SK-N-SH (cell line): ENCODE measurements around the gene TAC4.

Experiments
- ELF1 ChIP-seq: IDR thresholded peaks from 2 replicates; pipeline ENCODE4 v1.4.0; 2012
- GABPA ChIP-seq: IDR thresholded peaks from 2 replicates; pipeline ENCODE4 v1.4.0; 2012; ENCODE audit warnings: low read depth, mild to moderate bottlenecking
- POLR2AphosphoS5 ChIP-seq: IDR thresholded peaks from 2 replicates; pipeline ENCODE4 v1.6.1; 2012; ENCODE audit warnings: low read depth, low read length
- RFX5 ChIP-seq: IDR thresholded peaks from 2 replicates; pipeline ENCODE4 v1.6.1; 2012; ENCODE audit warnings: mild to moderate bottlenecking, improper control_type of control experiment, low read length
- SMC3 ChIP-seq: IDR thresholded peaks from 2 replicates; pipeline ENCODE4 v1.6.1; 2012; ENCODE audit warnings: low read depth, low read length, improper control_type of control experiment
- TAF1 ChIP-seq: IDR thresholded peaks from 2 replicates; pipeline ENCODE4 v1.6.1; 2012; ENCODE audit warnings: low read depth, mild to moderate bottlenecking, low read length, moderate library complexity, borderline replicate concordance
- TCF12 ChIP-seq: IDR thresholded peaks from 2 replicates; pipeline ENCODE4 v1.4.0; 2012
- TEAD4 ChIP-seq: IDR thresholded peaks from 2 replicates; pipeline ENCODE4 v1.4.0; 2012; ENCODE audit warnings: mild to moderate bottlenecking, borderline replicate concordance; ENCODE audit not compliant: insufficient read depth
- TF ChIP-seq, protein P1 (sequence below): fragments of 200-600 bp; sonication (generic); IDR thresholded peaks from 2 replicates; pipeline ENCODE4 v1.6.1; 2017; ENCODE audit warnings: antibody characterized with exemption, mild to moderate bottlenecking, moderate library complexity
- TF ChIP-seq, protein P2 (sequence below): IDR thresholded peaks from 2 replicates; pipeline ENCODE4 v1.4.0; 2012; ENCODE audit warnings: low read depth

DNA sequence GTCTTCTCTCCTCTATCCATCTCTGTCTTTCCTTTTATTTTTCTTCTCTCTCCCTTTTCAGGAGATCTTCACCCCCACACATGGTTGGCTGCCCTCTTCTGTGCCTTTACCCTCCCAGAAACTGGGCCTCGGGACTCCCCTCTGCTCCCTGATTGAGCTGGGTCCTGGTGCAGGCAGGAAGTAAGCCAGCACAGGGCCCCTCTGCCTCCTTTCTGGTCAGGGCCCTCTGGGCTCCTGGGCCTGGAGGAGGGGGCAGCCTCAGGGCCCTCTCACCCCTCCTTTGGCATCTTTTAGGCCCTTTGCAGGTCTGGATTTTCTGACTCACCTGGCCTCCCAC lies 21.1 kb upstream of the TAC4 start:
- TF ChIP-seq, protein P1, sequence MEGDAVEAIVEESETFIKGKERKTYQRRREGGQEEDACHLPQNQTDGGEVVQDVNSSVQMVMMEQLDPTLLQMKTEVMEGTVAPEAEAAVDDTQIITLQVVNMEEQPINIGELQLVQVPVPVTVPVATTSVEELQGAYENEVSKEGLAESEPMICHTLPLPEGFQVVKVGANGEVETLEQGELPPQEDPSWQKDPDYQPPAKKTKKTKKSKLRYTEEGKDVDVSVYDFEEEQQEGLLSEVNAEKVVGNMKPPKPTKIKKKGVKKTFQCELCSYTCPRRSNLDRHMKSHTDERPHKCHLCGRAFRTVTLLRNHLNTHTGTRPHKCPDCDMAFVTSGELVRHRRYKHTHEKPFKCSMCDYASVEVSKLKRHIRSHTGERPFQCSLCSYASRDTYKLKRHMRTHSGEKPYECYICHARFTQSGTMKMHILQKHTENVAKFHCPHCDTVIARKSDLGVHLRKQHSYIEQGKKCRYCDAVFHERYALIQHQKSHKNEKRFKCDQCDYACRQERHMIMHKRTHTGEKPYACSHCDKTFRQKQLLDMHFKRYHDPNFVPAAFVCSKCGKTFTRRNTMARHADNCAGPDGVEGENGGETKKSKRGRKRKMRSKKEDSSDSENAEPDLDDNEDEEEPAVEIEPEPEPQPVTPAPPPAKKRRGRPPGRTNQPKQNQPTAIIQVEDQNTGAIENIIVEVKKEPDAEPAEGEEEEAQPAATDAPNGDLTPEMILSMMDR, result no peak
- TF ChIP-seq TCF12 (no peak), TAF1 (no peak), ELF1 (no peak), SMC3 (no peak), TEAD4 (no peak), GABPA (no peak), RFX5 (no peak), POLR2AphosphoS5 (no peak)
- TF ChIP-seq, protein P2, sequence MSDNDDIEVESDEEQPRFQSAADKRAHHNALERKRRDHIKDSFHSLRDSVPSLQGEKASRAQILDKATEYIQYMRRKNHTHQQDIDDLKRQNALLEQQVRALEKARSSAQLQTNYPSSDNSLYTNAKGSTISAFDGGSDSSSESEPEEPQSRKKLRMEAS, result no peak
